NB4 (cell line): ENCODE results near the gene ANKS1A.

Experiments used
- DNase-seq: peaks from one replicate; pipeline ENCODE4 v3.0.0; 2010; ENCODE audit warnings: low read depth
- H3K4me3 ChIP-seq: one replicate; pipeline ENCODE4 v1.5.1; 2011; ENCODE audit warnings: mild to moderate bottlenecking, low read depth, low read length, moderate library complexity
- MAX ChIP-seq: IDR thresholded peaks from 2 replicates; pipeline ENCODE4 v1.6.1; 2011; ENCODE audit warnings: low read depth, low read length
- MYC ChIP-seq: IDR thresholded peaks from 2 replicates; pipeline ENCODE4 v1.6.1; 2011; ENCODE audit warnings: low read depth, low read length
- POLR2A ChIP-seq: IDR thresholded peaks from 2 replicates; pipeline ENCODE4 v1.6.1; 2011; ENCODE audit warnings: mild to moderate bottlenecking; ENCODE audit not compliant: insufficient read length; ENCODE audit errors: extremely low read depth
- TF ChIP-seq, protein P1 (sequence below): IDR thresholded peaks from one replicate; pipeline ENCODE4 v1.5.1; 2012; ENCODE audit warnings: low read depth, low read length

Gene ANKS1A

DNA sequence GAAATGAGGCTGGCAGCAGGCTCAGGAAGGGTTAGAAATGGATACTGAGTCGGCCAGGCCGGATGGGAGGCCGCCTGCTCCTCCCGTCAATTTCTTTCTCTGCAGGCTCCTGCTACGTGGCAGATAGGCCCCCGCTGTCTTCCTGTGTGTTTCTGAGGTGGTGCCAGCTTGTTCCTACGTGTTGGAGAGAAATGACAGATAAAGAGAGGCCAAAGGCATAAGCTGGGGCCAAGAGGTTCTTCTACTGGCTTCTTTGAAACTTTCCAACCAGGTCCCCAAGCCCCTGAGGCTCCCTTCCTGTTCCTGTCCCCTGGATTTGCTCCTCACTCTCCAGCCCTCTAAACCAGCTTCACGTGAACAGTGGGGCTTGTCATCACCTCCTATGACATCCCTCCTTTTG is 175.2 kb downstream of the ANKS1A start:
- DNase-seq: no peak
- H3K4me3 ChIP-seq: no peak overlapping the region
- TF ChIP-seq MYC (no peak), POLR2A (no peak), MAX (no peak)
- TF ChIP-seq, protein P1, sequence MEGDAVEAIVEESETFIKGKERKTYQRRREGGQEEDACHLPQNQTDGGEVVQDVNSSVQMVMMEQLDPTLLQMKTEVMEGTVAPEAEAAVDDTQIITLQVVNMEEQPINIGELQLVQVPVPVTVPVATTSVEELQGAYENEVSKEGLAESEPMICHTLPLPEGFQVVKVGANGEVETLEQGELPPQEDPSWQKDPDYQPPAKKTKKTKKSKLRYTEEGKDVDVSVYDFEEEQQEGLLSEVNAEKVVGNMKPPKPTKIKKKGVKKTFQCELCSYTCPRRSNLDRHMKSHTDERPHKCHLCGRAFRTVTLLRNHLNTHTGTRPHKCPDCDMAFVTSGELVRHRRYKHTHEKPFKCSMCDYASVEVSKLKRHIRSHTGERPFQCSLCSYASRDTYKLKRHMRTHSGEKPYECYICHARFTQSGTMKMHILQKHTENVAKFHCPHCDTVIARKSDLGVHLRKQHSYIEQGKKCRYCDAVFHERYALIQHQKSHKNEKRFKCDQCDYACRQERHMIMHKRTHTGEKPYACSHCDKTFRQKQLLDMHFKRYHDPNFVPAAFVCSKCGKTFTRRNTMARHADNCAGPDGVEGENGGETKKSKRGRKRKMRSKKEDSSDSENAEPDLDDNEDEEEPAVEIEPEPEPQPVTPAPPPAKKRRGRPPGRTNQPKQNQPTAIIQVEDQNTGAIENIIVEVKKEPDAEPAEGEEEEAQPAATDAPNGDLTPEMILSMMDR: no peak

DNA sequence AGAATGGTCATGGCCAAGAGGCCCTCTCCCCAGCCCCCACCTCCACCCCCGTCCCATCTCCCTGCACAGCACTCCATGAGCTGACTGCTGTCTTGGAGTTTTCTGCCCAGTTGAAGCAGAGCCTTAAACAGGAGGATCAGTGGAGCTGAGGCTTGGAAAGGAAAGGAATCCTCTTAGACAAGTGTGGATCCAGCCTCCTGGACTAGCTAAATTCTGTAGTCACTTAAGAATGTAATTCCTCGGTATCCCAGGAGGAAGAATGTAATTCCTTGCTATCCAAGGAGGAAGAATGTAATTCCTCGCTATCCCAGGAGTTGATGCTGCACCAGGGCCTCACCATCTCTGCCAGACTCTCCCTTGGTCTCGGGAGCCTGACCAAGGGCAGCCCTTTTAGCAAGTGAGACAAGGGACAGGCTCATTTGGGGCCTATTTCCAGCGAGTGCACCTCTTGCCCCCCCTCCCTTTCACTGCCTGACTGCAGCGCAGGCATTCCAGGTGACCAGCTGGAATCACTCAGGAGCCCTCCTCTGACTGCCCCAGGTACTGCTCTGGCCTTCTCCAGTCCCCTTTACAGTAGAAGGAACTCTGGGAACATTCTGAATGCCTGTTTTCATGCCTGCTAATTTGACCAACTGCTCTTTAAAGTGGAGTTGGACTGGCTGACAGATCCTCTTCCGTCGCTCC is 175.8 kb downstream of the ANKS1A start:
- no peak overlapping the region for H3K4me3 ChIP-seq
- TF ChIP-seq, protein P1: no peak
- no peak for TF ChIP-seq MAX
- no peak for TF ChIP-seq MYC
- no peak for TF ChIP-seq POLR2A
- DNase-seq: no peak

DNA sequence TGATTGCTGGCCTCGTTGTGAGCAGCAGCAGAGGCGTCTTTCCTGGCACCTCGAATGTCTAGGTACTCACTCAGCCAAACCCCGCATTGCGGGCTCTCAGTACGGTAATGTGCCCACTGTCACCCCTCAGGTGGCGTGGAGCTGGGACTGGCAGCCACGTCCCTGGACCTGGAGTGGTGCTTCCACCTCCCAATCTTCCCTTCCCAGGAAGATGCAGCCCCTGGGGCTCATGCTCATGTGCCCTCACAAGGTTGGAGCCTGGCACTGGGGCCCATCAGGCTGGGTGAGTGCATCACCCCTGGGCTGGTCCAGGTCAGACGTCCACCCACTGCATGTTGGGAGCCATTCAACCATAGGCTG is 176.4 kb downstream of the ANKS1A start:
- TF ChIP-seq, protein P1: no peak
- TF ChIP-seq MYC (no peak), MAX (no peak), POLR2A (no peak)
- DNase-seq: no peak
- no peak overlapping the region for H3K4me3 ChIP-seq

DNA sequence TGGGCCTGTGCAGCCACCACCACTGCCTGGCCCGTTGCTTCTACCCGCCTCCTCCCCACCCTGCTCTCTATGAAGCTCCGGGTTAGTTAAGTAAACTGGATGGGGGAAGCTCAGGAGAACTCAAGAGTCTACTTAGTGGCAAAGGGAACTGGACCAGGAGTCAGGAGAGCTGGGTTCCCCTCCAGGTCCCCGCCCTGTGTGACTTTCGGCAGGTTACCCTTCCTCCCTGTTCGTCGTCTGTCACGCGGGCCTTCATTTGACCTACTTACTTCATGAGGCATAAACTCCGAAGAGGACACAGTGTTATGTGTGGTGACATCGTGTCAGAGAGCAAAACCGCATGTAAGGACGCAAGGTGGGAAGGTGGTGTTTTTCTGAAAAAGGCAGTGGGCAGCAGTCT is 176.8 kb downstream of the ANKS1A start:
- DNase-seq: no peak
- TF ChIP-seq POLR2A (no peak), MYC (no peak), MAX (no peak)
- TF ChIP-seq, protein P1: no peak
- no peak overlapping the region for H3K4me3 ChIP-seq

- H3K4me3 ChIP-seq: no peak overlapping the region
- DNase-seq: no peak
- no peak for TF ChIP-seq POLR2A
- TF ChIP-seq MAX: no peak
- TF ChIP-seq MYC: no peak
- TF ChIP-seq, protein P1: no peak
These were observed 178.2 kb downstream of the ANKS1A start for GRCh38 chr6:35067234-35067633.
